Left hindlimb (tissue), 1 donor: ENCODE measurements around the gene NFIC.
A peak's percentile ranks its signal among the peaks of the same experiment; 100 is the strongest.
"Not testable (repeated sequence)": the region's sequence is repeated elsewhere in the genome, so short reads cannot be mapped to it uniquely, and the experiment has no call there.

ENCODE experiments used
- DNase-seq: peaks from one replicate; pipeline ENCODE4 v3.0.0-alpha.2; 2018

Gene NFIC

GRCh38 chr19:3431760-3432397 lies 65.5 kb downstream of the NFIC start:
- DNase-seq = no peak

GRCh38 chr19:3433313-3433712 lies 66.9 kb downstream of the NFIC start:
- DNase-seq = no peak

- no peak for DNase-seq
Observed at GRCh38 chr19:3433805-3434540, 67.6 kb downstream of the NFIC start.

- DNase-seq = peak; percentile 97
Observed at GRCh38 chr19:3434630-3435553, 68.5 kb downstream of the NFIC start.

GRCh38 chr19:3440082-3440481 lies 73.7 kb downstream of the NFIC start:
- DNase-seq = no peak

- no peak for DNase-seq
Observed at GRCh38 chr19:3441089-3441985, 75.0 kb downstream of the NFIC start.

- no peak for DNase-seq
Observed at GRCh38 chr19:3441986-3442329, 75.6 kb downstream of the NFIC start.

GRCh38 chr19:3442487-3443071 lies 76.2 kb downstream of the NFIC start:
- DNase-seq = no peak

GRCh38 chr19:3443840-3444694 lies 77.7 kb downstream of the NFIC start:
- peak; percentile 83 for DNase-seq

GRCh38 chr19:3444695-3445234 lies 78.4 kb downstream of the NFIC start:
- no peak for DNase-seq

GRCh38 chr19:3446657-3447056 lies 80.3 kb downstream of the NFIC start:
- DNase-seq = not testable (repeated sequence)

- DNase-seq = no peak
Observed at GRCh38 chr19:3448616-3449334, 82.4 kb downstream of the NFIC start.

- peak; percentile 74 for DNase-seq
Observed at GRCh38 chr19:3450796-3451411, 84.5 kb downstream of the NFIC start.

- no peak for DNase-seq
Observed at GRCh38 chr19:3451451-3451866, 85.1 kb downstream of the NFIC start.

GRCh38 chr19:3452171-3452941 lies 86.0 kb downstream of the NFIC start:
- no peak for DNase-seq

- DNase-seq = not testable (repeated sequence)
Observed at GRCh38 chr19:3452942-3453214, 86.5 kb downstream of the NFIC start.

GRCh38 chr19:3453840-3454239 lies 87.5 kb downstream of the NFIC start:
- DNase-seq = no peak

- DNase-seq = no peak
Observed at GRCh38 chr19:3454656-3455392, 88.4 kb downstream of the NFIC start.
